ENCODE measurements around the gene ASS1.
"Not testable (repeated sequence)": the region's sequence is repeated elsewhere in the genome, so short reads cannot be mapped to it uniquely, and the experiment has no call there.

The ASS1 gene

DNA sequence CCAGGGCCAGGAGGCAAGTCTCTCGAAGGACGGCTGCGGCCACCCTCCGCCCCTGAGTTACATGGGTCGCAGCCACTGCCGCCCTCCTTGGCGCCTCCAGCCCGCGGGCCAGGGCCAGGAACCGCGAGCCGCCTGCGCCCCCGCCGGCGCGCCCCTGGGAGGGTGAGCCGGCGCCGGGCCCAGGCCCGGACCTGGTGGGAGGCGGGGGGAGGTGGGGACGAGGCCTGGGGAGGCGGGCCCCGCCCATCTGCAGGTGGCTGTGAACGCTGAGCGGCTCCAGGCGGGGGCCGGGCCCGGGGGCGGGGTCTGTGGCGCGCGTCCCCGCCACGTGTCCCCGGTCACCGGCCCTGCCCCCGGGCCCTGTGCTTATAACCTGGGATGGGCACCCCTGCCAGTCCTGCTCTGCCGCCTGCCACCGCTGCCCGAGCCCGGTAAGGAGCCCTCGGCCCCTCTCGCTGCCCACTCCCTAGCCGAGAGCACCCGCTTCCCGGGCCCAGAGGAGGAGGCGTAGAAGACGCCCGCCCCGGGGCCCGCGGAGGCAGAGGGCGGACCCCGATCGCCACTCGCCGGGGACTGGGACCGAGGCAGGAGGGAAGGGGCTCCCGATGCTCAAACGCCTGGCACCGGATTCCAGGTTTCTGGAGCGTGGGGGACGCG is at the start of gene ASS1:
ASS1 (plus strand) TSS at position 397 of the 657 bp plus-strand sequence. CDS start 7,268 bp downstream, outside the sequence.
- peak; percentile 55 for DNase-seq

- DNase-seq = no peak
Observed at GRCh38 chr9:130395810-130396435, 48.8 kb upstream of the ASS1 start.

- DNase-seq = no peak
Observed at GRCh38 chr9:130396581-130396980, 48.2 kb upstream of the ASS1 start.

- DNase-seq = no peak
Observed at GRCh38 chr9:130398487-130399240, 46.1 kb upstream of the ASS1 start.

DNA sequence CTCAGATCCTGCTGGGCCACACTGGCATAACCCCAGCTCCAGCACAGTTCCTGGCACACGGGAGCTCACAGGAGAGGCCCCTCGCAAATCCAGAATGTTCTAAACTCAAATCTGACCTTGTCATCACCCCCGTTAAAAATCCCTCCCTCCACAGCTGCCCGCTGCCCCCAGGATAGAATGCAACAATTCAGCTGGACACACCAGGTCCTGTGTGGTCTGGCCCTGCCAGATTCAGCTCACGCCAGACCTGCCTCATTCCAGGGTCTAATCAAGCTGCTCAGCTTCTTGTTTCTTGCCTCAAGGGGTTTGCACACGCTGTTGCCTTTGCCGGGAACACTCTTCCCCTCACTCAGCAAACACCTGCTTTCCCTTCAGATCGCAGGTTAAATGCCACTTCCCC is 45.0 kb upstream of the ASS1 start:
- DNase-seq = no peak

GRCh38 chr9:130400870-130401269 is 43.9 kb upstream of the ASS1 start:
- DNase-seq = no peak

- not testable (repeated sequence) for DNase-seq
Observed at GRCh38 chr9:130401742-130402141, 43.0 kb upstream of the ASS1 start.

GRCh38 chr9:130402243-130402642 is 42.5 kb upstream of the ASS1 start:
- DNase-seq = no peak

- DNase-seq = no peak
Observed at GRCh38 chr9:130402645-130403440, 41.9 kb upstream of the ASS1 start.

GRCh38 chr9:130405657-130406257 is 39.0 kb upstream of the ASS1 start:
- no peak for DNase-seq

- no peak for DNase-seq
Observed at GRCh38 chr9:130406278-130406895, 38.4 kb upstream of the ASS1 start.

- no peak for DNase-seq
Observed at GRCh38 chr9:130407916-130408663, 36.7 kb upstream of the ASS1 start.

DNA sequence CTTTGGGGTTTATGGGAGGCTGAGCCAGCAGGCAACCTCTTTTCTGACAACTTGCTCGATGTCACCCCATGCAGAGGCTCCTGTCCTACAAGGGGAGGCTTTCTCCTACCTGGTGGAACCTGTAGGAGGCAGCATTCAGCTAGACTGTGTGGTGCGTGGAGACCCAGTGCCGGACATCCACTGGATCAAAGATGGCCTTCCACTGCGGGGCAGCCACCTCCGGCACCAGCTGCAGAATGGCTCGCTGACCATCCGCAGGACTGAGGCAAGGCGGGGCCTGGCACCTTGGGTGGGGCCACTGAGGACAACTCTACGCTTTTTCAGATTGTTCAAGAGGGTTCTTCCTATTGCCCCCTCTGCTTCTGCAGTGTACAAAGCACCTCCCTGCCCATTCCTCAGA is 36.1 kb upstream of the ASS1 start:
- no peak for DNase-seq

GRCh38 chr9:130409246-130409645 is 35.5 kb upstream of the ASS1 start:
- DNase-seq = no peak

DNA sequence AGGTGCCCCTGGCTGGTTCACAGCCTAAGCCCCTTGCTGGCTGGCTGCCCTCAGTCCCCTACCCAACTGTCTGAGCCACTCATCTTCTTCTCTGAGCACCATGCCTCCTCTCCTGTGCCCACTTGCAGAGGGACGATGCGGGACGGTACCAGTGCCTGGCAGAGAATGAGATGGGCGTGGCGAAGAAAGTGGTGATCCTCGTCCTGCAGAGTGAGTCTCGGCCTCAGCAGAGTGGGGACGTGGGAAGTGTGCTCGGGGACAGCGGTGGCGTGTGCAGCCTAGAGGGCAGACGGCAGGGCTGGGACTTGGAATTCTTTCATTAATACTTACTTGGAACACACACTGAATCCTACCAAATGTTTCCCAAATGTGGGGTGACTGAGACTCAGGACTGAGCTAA is 34.3 kb upstream of the ASS1 start:
- no peak for DNase-seq

DNA sequence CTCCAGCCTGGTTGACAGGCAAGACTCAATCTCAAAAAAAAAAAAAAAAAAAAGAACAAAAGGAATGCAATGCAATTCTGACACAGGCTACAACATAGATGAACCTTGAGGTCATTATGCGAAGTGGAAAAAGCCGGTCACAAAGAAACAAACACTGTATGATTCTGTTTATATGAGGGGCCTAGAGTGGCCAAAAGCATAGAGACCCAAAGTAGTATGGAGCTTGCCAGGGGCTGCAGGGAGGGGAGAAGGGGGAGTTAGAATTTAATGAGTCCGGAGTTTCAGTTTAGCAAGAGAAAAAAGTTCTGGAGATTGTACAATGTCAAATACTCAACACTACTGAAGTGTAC is 33.2 kb upstream of the ASS1 start:
- no peak for DNase-seq

GRCh38 chr9:130414081-130414731 is 30.6 kb upstream of the ASS1 start:
- no peak for DNase-seq

GRCh38 chr9:130414910-130415746 is 29.6 kb upstream of the ASS1 start:
- DNase-seq = no peak

DNA sequence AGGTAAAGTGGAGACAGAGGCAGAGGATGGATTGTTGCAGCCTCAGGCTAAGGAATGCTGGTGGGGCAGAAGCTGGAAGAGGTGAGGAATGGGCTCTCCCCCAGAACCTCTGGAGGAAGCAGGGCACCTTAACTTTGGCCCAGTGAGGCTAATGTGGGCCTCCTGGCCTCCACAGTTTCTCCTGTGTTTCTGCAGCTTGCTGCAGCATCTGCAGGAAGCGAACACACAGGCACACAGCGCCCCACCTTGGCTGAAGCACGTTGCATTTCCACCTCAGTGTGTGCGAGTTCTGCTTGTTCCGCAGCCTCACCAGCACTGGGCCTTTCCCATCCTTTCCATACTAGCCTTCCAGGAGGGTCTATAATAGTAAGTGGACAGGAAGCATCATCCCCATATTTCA is 27.2 kb upstream of the ASS1 start:
- DNase-seq = no peak

- DNase-seq = no peak
Observed at GRCh38 chr9:130418776-130419175, 26.0 kb upstream of the ASS1 start.

Data from activated T-cell treated with anti-CD3 and anti-CD28 coated beads for 4 hours (primary cell).